Activated CD8-positive, alpha-beta memory T cell treated with anti-CD3 and anti-CD28 coated beads, Interleukin-2, amount 50 U/mL, for 4 hours (primary cell): ENCODE measurements around the gene FBXO15.

Source experiments
- DNase-seq: peaks from one replicate; pipeline ENCODE4 v3.0.0-alpha.2; 2020

The FBXO15 gene

DNA sequence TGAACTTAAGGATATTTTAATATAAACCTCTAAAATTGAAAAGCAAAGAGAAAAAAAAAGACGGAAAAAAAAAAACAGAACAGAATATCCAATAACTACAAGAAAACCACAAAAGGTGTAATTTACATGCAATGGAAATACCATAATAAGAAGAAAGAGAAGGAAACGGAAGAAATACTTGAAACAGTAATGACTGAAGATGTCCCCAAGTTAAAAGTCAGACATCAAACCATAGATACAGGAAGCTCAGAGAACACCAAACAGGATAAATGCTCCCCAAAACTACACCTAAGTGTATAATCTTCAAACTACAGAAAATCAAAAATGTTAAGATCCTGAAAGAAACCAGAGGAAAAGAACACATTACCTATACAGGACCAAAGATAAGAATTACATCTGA is 39.2 kb downstream of the FBXO15 start:
- no peak for DNase-seq

DNA sequence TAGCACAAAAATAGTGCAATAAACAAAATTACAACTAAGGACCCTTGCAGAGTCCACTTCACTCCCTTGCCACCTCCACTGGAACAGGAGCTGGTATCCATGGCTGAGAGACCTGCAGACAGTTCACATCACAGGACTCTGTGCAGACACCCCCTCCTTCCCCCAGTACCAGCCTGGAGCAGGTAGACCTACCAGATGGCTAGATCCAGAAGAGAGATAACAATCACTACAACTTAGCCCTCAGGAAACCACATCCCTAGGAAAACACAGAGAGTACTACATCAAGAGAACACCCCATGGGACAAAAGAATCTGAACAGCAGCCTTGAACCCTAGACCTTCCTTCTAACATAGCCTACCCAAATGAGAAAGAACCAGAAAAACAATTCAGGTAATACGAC is 49.8 kb downstream of the FBXO15 start:
- no peak for DNase-seq

DNA sequence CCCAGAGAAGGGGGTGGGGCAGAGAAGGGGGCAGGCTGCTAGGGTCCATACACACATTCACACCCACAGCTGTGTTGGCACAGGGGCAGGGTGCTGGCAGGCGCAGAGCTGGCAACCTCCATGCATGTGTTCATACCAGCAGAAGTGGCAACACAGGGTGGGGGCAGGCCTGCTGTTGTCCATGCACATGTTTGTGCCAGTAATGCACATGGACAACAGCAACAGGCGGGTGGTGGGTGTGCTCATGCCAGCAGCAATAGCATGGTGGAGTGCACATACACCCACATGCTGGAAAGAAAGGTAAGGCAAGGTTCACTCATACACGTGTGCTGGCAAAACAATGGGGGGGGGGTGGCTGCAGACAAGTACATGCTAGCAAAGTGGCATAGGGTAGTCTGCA is 54.7 kb downstream of the FBXO15 start:
- DNase-seq, result no peak

DNA sequence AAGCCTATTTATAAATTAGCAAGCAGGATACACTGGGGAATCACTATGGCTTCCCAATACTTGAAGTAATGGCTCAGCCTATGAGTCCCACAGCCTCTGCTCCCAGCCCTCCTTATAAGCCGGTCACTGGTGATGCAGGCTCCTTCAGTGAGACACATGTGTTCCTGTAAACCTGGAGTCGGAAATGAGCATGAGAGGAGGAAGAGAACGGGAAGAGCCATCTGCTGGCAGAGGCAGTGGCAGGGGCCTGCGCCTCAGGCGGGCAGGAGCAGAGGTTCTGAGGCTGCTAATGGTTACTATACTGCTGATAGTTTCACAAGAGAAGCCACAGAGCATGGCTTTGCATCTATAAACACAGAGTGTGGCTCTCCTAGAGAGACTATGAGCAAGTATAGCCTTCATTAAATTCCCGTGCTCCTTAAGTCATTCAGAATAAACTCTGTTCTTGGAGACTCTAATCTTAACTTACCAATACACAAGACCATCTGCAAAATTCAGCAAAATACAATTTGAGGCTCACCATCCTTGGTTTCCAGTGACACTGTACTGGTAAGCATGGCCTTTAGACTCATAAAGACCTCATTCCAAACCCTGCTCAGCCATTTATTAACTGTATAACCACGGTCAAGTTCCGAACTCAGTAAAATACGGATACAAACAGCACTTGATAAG is 63.3 kb downstream of the FBXO15 start:
- DNase-seq, result no peak

DNA sequence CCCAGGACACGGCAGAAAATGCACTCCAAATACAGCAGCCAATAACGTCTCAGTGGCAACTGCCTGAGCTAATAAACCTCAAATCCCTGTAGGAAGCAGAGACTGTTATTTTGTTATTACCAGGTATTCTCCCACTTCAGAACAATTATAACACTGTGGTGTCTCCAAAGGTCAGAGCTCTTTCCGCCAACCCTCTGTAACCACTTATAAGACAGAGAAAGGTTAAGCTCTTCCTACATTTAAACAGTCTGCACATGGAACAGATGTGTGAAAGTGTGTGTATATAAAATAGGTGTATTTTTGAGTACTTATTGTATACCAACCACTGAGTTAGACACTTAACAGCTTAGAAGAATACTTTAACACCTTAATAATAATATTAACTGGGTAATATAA is 64.1 kb downstream of the FBXO15 start:
- no peak for DNase-seq

DNA sequence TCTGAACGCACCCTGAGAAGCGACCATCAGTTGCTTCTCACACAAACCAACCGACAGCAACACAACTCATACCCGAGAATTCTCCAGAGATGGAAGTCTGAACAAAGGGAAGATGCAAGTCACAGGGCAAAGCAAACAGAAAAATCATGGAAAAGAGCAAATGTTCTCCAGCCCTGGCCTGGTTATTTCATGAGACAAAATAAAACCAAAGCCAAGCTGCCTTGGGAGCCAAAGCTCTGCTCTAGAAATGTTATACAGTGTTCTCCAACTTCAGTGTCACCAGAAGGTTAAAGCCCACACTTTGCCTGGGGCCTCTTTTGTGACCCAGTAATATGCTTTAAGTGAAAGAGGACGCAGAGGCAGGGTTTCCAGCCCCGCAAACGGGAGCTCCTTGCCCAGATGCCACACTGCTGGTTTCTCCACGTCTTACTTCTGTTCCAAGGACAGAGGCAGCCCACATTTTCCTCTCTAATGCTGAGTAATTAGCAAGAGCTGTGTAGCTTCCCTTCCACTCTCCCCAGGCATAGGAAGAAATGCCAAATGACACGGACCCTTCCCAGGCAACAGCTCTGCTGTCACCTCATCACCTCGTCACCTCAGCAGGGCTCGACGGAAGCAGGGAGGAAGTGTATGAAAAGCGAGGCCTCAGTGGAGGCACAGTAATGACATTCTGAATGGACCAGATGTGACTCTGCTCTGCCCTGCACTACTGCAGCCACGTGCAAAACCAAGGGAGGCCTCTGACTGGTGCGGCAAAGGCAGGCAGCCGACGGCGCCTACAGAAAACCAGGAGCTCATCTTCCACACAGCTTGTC is 64.7 kb downstream of the FBXO15 start:
- DNase-seq, result no peak

DNA sequence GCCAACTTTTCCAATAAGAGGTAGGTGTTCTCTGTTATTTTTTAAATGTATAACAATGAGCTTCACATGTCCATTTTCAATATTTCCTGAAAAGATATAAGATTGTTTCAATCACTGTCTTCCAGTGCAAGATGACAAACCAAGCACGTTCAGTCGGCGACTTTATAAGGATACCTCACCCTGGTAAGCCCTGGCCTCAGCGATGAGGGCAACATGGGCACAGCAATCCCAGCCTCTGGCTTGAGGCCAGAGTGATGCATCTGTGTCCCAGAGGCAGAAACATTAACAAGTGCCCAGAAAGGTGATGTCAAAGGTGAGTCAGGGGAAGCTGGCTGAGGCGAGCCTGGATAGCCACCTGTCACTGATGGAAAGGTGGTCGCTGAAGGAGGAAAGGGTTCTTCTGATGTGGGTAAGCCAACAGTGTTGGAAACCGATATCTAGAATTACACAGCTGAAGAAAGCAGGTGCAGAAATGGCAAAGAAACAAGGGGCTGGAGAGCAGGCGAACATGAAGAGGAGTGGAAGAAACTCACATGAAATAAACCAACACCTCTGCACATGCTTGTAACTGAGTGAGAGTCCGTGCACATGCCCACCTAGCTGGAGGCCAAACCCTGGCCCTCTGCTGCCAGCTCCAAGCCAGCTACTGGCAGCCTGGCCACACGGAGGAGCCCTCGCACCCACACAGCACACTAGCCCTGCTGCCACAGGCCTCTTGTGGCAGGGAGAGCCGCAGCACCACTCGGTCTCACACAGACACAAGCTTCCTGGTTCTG is 65.5 kb downstream of the FBXO15 start:
- peak; percentile 52 for DNase-seq

DNA sequence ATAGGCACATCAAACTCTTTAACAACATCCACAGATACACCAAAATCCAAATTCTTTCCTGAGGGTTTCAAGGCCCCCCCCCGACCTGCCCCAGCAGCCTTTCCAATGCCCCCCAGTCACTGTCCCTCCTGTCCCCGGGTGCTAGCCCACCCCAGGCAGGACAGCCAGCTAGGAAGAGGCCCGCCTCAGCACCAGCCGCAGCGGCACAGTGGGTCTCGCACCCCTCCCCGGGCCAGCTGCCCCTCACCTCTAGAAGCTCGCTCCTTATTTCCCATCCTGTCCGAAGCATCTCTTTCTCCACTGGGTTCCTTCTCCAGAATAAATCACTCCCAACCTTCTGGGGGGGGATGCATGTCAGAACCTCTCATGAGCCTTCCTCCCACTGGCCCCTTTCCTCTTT is 69.4 kb downstream of the FBXO15 start:
- no peak for DNase-seq

DNA sequence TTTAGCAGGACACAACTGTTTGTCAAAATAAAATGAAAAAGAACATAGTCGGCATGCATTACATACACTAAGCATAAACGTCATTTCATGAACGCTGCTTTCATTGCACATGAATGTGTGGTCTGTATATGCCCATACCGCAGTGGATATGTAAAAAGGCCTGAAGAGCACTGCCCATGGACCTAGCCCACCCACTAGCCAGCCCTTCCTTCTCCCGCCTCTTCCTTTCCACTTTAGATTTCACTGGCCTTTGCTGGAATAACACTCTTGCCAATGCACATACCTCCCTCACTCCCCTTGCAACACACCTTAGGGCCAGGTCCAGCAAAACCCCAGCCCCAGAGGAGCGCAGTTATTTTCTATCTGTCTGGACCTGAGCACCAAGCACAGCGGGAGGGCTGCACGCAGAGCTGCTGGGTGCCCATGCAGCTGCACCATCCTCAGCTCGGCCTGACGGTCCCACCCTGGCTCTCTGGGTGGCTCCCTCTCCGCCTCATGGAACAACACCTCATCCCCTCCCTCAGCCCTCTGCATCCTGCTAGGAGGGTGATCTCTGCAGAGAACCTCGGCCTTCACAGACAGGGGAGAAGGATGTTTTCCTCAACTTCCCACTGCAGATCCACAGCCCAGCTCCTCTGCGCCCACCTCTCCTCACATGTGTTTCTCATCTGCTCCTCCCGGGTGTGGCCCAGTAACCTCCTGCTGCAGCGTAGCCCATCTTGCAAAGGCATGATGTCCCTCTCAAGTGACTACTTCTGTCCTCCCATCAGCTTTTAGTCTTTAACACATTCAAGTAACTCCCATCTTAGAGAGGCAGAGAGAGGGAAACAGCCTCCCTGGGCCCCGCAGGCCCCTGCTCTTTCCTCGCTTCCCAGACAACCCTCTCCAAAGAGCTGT is 72.7 kb downstream of the FBXO15 start:
- no peak for DNase-seq

DNA sequence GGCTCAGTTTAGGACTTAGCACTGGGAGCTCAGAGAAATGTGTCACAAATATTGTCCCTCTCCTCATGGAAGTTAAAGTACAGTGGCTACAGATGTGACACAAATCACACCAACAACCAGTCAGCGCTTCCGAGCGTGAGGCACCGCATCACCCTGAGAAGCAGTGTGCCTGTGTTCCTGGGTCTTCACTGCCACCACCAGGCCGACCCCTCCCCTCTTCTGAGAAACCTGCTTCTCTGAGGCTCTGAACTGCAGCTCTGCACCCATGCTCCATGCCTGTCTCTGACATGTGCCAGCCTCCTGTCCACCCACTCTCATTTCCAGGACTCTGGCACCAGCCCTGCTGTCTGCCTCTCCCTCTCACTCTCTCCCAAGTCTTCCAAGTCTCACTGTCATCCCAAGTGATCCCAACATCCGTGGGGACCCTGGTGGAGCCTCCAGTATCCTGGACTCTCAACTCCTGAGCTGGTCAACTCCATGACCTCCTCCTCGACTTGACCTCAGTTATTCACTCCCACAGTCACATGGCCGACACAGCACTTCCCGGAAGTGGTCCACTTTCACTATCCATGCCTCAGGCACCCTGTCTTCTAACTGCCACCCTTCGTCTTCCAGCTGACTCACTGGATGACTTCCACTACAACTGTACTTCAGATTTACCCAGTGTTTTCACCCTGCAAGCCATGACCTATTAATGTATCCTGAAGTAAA is 73.5 kb downstream of the FBXO15 start:
- no peak for DNase-seq

DNA sequence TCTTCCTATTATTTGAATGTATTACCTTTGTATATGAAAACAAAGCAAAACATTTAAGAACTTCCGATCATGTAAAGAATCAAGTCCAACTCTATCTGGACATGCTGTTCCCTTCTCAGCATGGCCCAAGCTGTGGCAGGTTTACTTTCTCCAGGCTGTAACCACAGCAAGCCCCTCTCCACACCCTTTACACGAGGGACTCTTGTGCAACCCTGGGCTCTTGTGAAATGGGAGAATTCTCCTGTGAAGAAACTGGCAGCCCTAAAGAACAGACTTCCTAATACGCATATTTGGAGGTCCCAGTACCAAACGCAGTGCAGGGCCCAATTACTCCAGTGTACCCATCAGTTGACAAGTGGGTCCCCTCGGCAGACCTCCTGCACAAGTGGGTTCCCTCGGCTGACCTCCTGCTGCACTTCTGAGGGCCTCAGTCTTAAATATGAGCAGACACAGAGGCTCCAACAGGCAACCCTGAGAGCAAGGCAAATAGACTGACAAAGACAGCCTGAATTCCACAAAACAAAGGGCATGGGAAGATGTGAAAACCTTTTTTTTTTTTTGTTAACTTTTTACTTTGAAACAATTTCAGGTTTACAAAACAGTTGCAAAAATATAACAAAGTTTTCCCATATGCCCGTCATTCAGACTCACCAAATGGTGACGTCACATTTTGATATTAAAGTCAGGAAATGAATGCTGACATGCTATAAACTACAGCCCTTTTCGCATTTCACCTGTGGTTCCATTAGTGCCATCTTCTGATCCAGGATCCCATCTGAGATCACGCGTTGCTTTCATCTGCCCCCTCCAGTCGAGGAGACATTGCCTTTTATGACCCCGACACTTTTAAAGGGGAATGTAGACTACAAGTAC is 78.2 kb downstream of the FBXO15 start:
- no peak for DNase-seq

DNA sequence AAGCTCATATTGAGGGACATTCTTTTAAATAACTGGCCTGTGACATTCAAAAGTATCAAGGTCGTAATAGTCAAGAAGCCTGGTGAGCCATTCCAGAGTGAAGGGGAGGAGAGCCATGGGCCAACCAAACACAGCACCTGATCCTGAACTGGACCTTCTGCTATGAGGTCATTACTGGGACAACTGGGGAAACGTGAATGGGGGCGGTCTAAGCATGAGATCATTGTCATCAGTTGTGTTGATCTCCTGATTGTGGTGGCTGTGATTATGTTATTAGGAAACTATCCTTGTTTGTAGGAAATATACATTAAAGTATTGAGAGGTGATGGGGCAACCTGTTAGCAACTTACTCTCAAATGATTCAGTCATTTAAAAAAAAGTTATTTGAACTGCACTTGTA is 79.3 kb downstream of the FBXO15 start:
- DNase-seq, result no peak

DNA sequence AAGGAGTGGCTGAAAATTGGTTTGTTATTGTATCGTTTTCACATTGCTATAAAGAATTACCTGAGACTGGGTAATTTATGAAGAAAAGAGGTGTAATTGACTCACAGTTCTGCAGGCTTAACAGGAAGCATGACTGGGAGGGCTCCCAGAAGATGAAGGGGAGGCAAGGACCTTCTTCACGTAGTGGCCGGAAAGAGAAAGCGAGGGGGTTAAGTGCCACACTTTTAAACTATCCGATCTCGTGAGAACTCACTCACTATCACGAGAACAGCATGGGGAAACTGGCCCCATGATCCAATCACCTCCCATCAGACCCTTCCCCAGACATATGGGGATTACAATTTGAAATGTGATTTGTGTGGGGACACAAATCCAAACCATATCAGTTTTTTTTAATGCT is 81.6 kb downstream of the FBXO15 start:
- no peak for DNase-seq

DNA sequence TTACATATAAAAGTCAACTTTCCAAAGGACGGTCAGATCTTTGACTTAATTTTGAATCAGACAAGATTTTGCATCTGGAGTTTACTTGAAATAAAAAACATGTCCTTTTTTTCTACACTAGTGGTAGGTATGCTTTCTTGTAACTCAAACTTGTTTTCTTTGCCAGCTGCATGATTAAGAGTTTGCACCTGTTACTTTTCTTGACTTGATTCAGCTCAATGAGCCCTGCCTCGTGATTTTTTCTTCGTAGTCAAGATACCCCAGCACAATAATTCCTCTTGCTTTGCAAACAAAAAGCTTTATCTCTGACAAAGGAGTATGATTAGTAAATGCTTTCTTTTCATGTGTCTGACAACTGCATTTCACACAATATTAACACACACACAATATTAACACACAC is 82.3 kb downstream of the FBXO15 start:
- no peak for DNase-seq

DNA sequence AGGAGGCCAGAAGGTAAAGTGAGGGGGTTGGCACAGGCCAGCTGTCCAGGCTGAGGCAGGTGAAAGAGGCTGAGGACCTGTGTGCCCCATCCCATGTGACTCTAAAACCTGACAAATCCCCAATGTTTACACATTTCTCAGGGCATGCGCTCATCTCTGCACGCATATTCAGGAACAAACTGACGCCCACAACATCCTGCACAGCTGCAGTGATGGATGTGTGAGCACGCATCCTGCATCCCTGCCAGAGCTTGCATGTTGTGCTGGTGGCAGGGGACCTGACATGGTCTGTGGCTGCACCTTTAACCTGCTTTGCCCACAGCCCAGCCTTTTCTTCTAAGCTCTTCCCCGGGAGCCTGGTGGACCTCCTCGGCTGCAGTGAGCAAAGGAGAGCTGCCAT is 83.1 kb downstream of the FBXO15 start:
- no peak for DNase-seq

DNA sequence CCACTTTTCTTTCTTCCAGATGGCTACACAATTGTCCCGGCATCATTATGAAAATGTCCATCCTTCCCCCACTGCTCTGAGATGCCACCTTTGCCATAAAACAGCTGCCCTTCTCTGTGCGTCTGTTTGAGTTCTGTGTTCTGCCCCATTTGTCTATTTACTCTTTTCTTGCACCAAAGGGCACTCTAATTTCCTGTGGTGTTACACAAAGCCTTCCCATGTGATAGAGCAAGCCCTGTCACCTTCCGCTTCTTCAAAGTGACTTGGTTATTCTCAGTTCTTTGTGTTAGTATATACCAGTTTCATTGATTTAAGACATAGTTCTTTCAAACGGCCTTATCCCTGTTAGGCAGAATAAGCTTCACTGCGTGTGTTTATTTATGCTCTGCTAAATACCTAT is 84.1 kb downstream of the FBXO15 start:
- no peak for DNase-seq

DNA sequence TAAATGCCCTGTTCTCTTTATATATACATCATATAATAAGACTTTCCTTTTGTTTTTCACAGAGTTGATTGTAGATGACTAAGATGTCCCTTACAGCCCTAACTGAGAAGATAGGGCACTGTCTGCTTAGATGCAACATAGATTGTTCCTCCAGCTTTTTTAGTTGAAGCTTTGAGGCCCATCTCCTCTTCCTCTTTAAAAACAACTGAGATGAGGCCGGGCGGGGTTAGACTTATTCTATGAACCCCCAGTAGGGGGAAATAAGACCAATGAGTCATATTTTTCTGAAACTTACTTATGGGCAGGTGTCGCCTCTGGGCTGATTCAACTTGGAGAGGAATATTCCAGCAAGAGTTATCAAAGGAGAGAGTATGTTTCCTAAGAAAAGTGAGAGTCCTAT is 84.6 kb downstream of the FBXO15 start:
- DNase-seq, result no peak

DNA sequence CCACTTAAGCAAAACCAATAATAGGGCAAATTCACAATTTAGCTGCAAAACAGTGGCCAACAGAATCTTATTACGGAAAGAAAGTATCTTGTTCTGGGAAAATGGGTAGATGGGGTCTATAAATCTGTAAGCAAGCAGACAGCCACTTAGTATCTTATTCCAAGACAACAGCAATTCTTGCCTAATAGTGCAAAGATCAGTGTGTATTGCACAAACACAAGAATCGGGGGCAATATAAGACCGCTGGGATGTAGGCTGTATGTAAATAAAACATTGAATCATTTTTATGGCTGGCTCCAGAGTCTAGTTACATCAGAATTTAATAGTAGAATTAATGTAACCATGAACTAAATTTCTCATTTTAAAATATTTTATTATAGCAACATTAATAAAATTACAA is 85.6 kb downstream of the FBXO15 start:
- DNase-seq, result no peak

DNA sequence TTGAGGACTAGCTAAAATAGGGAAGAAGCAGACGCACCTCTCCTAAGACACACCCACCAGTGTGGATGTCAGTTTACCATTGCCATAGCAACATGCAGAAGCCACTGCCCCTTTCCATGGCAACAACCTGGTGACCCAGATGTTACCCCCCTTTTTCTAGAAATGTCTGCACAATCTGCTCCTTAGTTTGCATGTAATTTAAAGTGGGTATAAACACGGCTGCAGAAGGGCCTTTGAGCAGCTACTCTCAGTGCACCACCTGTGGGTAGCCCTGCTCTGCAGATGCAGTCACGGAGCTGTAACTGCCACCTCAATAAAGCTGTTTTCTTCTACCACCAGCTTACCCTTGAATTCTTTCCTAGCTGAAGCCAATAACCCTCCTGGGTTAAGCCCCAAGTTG is 87.1 kb downstream of the FBXO15 start:
- no peak for DNase-seq

DNA sequence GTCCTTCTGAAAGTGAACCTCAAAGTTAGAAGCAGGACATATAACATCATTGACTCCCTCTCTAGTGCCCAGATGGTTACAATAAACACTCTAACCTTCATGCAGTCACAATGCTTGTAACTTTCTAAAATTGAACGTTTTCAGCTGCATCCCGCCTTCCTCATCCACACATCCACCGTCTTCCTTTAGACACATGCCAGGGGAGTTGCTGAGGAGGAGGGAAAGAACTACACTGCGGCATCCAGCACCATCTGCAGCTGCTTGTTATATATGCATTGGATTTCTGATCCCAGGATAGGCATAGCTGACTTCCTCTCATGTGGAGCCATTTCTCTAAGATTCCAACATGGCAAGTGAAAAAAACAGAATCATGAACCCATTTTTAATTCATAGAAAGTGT is 96.8 kb downstream of the FBXO15 start:
- DNase-seq, result no peak
